Nephron (organoid): ENCODE measurements around the gene ESR1.

Experiments used
- H3K27ac Mint-ChIP-seq, 3 experiments: 2 replicates each; pipeline ENCODE4 v1.8.0; 2020; ENCODE audit warnings: mixed read lengths in 3 of 3, mild to moderate bottlenecking in 2 of 3, moderate library complexity in 1 of 3
- H3K27me3 Mint-ChIP-seq: 2 replicates; pipeline ENCODE4 v1.8.0; 2021; ENCODE audit warnings: low read depth, mild to moderate bottlenecking, moderate library complexity, mixed read lengths
- H3K36me3 Mint-ChIP-seq: 2 replicates; pipeline ENCODE4 v1.8.0; 2020; ENCODE audit warnings: low read depth, mixed read lengths
- H3K4me1 Mint-ChIP-seq: 2 replicates; pipeline ENCODE4 v1.8.0; 2020; ENCODE audit warnings: mixed read lengths
- H3K4me3 Mint-ChIP-seq, 3 experiments: 2 replicates each; pipeline ENCODE4 v1.8.0; 2020; ENCODE audit warnings: mild to moderate bottlenecking in 3 of 3, mixed read lengths in 3 of 3, moderate library complexity in 2 of 3
- H3K9me3 Mint-ChIP-seq: 2 replicates; pipeline ENCODE4 v1.8.0; 2020; ENCODE audit warnings: mixed read lengths
- TF ChIP-seq, protein P1 (sequence below), 3 experiments: fragments of 200-600 bp; sonication (generic); IDR thresholded peaks; one replicate each; pipeline ENCODE4 v1.5.0; 2021; ENCODE audit warnings: antibody characterized with exemption in 3 of 3; ENCODE audit not compliant: unreplicated experiment in 3 of 3

The ESR1 gene

DNA sequence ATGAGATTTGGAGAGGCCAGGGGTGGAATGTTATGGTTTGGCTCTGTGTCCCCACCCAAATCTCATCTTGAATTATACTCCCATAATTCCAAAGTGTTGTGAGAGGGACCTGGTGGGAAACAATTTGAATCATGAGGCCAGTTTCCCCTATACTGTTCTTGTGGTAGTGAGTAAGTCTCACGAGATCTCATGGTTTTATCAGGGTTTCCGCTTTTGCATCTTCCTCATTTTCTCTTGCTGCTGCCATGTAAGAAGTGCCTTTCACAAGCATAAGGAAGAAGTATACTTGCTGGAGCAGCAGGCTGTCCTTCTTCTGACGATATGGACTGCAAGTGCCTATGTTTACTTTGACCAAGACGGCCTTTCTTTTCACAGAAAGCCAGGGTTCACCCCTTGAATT is 270.5 kb downstream of the ESR1 start:
- TF ChIP-seq, protein P1, sequence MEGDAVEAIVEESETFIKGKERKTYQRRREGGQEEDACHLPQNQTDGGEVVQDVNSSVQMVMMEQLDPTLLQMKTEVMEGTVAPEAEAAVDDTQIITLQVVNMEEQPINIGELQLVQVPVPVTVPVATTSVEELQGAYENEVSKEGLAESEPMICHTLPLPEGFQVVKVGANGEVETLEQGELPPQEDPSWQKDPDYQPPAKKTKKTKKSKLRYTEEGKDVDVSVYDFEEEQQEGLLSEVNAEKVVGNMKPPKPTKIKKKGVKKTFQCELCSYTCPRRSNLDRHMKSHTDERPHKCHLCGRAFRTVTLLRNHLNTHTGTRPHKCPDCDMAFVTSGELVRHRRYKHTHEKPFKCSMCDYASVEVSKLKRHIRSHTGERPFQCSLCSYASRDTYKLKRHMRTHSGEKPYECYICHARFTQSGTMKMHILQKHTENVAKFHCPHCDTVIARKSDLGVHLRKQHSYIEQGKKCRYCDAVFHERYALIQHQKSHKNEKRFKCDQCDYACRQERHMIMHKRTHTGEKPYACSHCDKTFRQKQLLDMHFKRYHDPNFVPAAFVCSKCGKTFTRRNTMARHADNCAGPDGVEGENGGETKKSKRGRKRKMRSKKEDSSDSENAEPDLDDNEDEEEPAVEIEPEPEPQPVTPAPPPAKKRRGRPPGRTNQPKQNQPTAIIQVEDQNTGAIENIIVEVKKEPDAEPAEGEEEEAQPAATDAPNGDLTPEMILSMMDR (IDR thresholded peaks at IDR 0.05; ENCODE audit: unreplicated experiment in 3 of 3) = no peak
- H3K4me3 Mint-ChIP-seq = no peak overlapping the region
- no peaks in the 10 kb centered on the region for H3K27me3 Mint-ChIP-seq
- no peaks in the 10 kb centered on the region for H3K36me3 Mint-ChIP-seq
- H3K9me3 Mint-ChIP-seq = peaks cover 38% of the 10 kb centered on the region
- H3K4me1 Mint-ChIP-seq = no peaks in the 10 kb centered on the region
- H3K27ac Mint-ChIP-seq = no peak overlapping the region

DNA sequence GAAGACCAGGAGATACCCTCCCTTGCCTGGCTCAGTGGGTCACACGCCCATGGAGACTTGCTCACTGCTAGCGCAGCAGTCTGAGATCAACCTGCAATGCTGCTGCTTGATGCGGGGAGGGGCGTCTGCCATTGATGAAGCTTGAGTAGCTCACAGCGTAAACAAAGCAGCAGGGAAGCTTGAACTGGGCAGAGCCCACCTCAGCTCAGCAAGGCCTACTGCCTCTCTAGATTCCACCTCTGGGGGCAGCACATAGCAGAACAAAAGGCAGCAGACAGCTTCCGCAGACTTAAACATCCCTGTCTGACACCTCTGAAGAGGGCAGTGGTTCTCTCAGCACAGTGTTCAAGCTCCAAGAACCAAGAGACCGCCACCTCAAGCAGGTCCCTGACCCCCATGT is 271.3 kb downstream of the ESR1 start:
- no peaks in the 10 kb centered on the region for H3K27me3 Mint-ChIP-seq

DNA sequence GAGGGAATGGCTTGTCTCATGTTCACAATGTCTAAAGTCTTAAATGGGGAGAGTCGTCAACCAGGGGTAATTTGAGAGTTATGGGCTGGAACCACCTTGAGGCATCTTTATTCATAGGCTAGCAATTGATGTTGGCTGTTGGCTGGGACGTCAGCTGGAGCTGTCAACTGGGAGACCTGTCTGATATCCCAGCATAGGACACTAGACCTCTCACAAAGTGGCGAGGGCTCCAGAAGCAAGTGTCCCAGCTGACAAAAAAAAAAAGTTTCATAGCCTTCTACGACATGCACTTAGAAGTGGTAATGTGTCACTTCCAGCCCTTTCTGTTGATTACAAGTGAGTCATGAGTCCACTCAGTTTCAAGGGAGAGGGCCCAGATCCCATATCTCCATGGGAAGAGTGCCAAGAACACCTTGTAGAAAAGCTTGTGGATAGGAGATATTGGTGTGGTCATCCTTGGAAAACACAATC is 278.0 kb downstream of the ESR1 start:
- no peaks in the 10 kb centered on the region for H3K36me3 Mint-ChIP-seq
- H3K4me1 Mint-ChIP-seq = peaks cover 5% of the 10 kb centered on the region
- H3K9me3 Mint-ChIP-seq = peaks cover 16% of the 10 kb centered on the region
- peaks cover 2% of the 10 kb centered on the region for H3K27me3 Mint-ChIP-seq
- no peak overlapping the region for H3K4me3 Mint-ChIP-seq
- H3K27ac Mint-ChIP-seq = no peak overlapping the region
- TF ChIP-seq, protein P1 (IDR thresholded peaks at IDR 0.05; ENCODE audit: unreplicated experiment in 3 of 3) = no peak

More for the DNA sequence above, 271.3 kb downstream of the ESR1 start:
- H3K9me3 Mint-ChIP-seq = peaks cover 38% of the 10 kb centered on the region
- TF ChIP-seq, protein P1 (IDR thresholded peaks at IDR 0.05; ENCODE audit: unreplicated experiment in 3 of 3) = no peak
- no peak overlapping the region for H3K4me3 Mint-ChIP-seq
- H3K27ac Mint-ChIP-seq = no peak overlapping the region
- H3K4me1 Mint-ChIP-seq = no peaks in the 10 kb centered on the region
- no peaks in the 10 kb centered on the region for H3K36me3 Mint-ChIP-seq

DNA sequence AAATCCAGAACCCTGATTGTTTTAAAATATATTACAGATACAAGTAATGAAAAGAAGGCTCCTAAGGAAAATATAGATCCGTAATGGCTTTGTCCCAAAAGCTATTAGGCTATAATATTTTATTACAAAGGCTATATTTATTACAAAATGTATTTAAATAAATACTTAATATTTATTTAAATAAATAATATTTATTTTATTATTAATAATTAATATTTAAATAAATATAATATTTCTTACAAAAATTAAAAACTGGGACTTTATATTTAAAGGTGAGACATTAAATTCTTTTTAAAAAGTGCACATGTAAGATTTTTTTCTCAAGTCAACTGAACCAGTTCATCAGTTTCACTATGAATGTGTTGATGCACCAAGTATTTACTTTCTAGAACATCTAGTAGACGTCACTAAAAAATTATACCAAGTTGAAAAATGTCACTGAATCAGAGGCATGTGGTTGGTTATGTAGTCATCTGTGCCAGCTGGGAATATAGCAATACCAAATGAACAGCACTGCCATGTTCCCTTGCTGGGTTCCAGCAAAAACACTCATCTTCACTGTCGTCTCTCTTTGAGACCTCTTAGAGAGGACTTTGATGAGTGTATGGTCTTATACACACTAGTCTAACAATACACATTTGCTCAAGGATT is 278.9 kb downstream of the ESR1 start:
- Mint-ChIP-seq H3K4me1 (peaks cover 5% of the 10 kb centered on the region), H3K4me3 (no peak overlapping the region), H3K9me3 (peaks cover 11% of the 10 kb centered on the region), H3K27ac (no peak overlapping the region), H3K36me3 (no peaks in the 10 kb centered on the region), H3K27me3 (peaks cover 5% of the 10 kb centered on the region)
- TF ChIP-seq, protein P1 (IDR thresholded peaks at IDR 0.05; ENCODE audit: unreplicated experiment in 3 of 3) = no peak

DNA sequence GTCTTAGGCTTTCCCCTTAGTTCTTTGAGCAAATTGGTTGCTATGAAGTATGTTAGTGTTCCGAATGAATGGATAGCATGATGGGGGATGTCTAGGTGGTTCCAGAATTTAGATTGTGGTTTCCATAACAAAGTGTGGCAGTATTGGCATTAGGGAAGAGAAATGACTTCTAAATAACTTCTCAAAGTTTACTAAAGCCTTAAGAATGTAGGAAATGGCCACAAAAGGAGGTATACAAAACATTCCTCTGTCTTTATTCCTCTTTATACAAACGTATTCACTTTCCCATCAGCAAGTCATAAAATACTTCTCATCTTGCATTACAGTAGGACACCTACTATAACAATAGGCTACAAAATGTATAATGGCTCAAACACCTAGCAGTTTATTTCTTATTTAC is 279.6 kb downstream of the ESR1 start:
- Mint-ChIP-seq H3K9me3 (peaks cover 10% of the 10 kb centered on the region), H3K27ac (no peak overlapping the region), H3K4me3 (no peak overlapping the region), H3K36me3 (no peaks in the 10 kb centered on the region), H3K4me1 (peaks cover 5% of the 10 kb centered on the region), H3K27me3 (peaks cover 5% of the 10 kb centered on the region)
- TF ChIP-seq, protein P1 (IDR thresholded peaks at IDR 0.05; ENCODE audit: unreplicated experiment in 3 of 3) = no peak

DNA sequence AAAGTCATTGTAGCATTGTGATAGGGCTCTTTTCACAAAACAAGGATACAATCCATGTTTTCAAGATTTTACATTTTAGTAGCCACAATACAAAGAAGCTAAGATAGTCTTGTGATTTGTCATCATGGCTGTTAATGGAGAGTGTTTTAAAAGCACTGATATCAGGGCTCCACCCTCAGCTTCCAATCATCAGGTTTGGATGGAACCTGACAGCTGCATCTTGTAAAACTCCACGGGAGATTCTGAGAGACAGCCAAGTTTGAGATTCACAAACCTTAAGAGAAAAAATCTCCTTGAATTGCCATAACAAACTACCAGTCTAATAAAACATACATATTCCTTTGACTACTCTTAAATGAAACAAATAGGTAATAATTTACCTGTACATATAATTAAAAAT is 280.2 kb downstream of the ESR1 start:
- TF ChIP-seq, protein P1 (IDR thresholded peaks at IDR 0.05; ENCODE audit: unreplicated experiment in 3 of 3) = no peak
- Mint-ChIP-seq H3K27me3 (peaks cover 5% of the 10 kb centered on the region), H3K27ac (no peak overlapping the region), H3K4me1 (peaks cover 5% of the 10 kb centered on the region), H3K4me3 (no peak overlapping the region), H3K9me3 (peaks cover 6% of the 10 kb centered on the region), H3K36me3 (no peaks in the 10 kb centered on the region)
